Activated CD8-positive, alpha-beta memory T cell treated with anti-CD3 and anti-CD28 coated beads for 4 hours (primary cell): ENCODE results near the gene SPINK13.
"Not testable (repeated sequence)": the region's sequence is repeated elsewhere in the genome, so short reads cannot be mapped to it uniquely, and the experiment has no call there.

ENCODE experiments used
- DNase-seq, 2 donors: peaks; one replicate each; pipeline ENCODE4 v3.0.0-alpha.2; 2020; ENCODE audit warnings: low read depth in 2 of 2

Gene SPINK13, protein sequence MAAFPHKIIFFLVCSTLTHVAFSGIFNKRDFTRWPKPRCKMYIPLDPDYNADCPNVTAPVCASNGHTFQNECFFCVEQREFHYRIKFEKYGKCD

DNA sequence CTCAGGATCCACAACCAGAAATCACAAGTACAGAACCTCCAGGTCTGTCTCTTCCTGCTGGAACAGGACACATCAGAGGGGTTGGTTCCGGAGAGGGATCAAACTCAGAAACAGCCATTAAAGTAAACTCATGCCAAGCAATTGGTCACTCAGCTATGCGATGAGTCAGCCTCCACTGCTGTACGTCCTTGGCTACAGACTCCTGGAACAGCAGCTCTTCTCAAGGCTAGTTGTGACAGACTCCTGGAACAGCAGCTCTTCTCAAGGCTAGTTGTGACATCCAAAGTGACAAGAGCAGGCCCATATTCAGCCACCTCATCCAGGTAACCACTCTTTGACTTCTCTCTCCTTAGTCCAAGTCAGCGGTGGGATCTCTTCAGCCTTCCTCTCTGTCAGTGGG is at the start of gene SPINK13:
Gene SPINK13, plus strand, starts transcription at position 229 of the 400 bp plus-strand sequence. CDS start 1,279 bp downstream, outside the sequence.
- DNase-seq = no peak

DNA sequence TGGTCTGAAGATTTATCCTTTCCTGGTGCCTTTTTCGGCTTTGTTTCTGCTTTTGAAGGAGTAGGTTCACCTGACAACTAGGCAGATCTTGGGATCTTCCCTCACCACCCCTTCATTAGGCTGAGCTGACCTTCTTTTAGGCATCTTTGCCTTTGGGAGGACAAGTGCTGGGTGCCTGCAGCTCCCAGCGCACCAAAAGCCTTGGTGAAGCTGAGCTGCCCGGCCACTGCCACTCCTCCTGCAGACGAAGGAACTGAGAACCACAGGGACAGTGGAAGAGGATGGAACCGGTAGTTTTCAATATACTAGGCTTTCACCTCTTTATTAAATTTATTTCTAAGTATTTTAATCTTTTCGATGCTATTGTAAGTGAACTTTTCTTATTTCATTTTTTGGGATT is 47.1 kb upstream of the SPINK13 start:
- no peak for DNase-seq

DNA sequence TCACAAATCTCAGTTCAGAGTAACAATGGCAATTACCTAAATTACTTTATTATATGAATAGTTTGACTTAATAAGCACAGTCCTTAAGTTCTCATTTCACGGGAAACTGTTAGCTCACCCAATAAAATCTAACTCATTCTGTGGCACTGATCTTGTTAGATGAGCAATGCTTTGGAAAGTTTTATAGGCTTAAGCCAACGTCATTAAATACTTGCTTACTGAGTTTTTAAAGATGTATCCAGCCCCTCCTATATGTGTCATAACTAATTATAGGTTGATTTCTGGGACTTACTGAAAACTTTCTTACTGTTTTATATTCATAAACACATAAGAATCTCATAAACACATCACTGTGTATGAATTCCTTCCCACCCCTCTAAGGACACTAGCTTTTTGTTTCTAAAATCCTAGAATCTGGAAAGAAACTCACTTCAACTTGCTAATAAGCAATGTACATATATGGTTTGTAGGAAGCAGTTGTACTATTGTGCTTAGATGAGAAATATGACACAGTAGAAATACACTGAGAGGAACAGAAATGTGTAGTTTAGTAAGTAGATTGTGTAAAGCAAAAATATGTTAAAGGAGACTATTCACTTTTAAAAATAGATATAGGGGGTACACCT is 44.4 kb upstream of the SPINK13 start:
- DNase-seq = no peak

DNA sequence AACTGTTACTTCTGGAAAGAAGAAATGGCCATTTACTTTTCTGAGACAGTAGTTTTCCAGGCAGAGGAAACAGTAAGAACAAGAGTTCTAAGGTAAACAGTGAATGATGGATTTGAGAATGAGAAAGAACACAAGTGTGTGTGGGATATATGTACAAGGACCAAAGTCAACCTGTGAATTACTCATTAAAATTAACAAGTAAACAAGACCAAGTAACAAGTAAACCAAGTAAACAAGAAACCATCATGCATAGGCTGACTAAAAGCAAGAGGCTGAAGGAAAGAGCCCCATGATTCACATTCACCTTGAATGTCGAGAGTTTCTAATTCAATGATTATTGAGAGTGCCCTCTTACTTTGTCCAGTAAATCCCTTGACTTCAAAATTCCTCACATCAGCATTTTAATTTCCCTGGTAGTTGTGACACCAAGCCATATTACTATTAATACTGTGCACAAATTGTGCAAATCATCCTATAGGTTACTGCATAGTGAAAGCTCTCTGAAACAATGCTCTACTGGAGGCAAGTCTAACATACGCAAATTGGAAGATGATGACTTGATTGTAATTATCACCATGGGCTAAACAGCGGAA is 40.1 kb upstream of the SPINK13 start:
- DNase-seq = no peak

DNA sequence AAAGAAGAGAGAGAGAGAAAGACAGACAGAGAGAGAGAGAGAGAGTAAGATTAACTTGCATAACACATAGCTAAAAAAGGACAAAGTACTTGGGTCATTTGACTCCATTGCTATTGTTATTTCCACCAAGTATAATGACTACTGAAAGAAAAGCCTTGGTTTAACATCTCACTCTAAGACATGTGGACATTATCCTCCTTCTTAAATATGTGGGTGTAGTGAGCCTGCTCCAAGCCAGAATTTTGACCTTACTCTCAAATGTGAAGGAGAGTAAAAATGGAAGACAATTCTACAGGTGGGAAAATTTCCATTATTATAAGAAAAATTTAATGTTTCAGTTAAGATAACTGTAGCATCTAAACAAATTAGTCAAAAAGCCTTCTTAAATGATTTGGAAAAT is 38.8 kb upstream of the SPINK13 start:
- DNase-seq = no peak

DNA sequence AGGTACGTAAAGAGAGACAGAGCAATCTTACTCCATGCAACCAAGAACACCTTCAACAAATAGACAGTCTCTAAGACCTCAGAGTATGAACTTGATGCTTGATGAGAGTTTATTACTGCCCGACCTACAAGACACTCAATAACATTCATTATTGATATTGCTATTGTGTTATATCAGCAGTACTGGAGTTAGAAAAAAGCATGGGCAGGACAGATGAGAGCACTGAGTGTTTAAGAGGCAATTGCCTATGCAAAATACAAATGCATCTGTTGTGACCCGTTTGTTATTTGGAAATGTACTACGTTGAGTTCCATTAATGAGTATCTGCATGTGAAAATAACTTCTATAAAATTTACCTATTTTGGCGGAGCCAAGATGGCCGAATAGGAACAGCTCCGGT is 38.4 kb upstream of the SPINK13 start:
- DNase-seq = no peak

DNA sequence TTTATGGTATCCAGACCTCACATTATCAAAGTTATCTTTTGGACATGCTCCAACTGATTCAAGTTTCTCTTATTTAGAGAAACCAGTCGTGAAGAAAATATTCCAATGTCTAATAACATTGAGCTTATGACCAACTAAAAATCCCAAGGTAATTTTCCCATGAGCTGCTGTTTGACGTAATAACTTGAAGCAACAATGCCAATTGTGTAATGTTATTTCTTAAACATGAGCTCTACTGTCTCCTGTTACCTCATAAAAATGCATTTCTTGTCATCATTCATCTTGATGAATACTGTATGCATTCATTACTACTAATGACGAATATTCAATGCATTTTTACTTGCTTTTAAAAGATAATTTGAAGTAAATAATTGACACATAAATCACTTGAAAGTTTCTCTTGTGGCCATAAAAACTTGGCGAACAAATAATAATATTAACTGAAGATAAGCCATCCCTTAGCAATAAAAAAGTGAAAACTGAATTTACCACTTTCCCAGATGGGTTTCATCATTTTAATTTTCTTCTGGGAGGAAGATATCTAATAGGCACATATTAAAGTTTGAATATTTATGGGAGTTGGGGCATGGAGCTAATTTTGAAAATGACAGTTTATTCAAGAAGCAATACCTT is 30.7 kb upstream of the SPINK13 start:
- DNase-seq = no peak

DNA sequence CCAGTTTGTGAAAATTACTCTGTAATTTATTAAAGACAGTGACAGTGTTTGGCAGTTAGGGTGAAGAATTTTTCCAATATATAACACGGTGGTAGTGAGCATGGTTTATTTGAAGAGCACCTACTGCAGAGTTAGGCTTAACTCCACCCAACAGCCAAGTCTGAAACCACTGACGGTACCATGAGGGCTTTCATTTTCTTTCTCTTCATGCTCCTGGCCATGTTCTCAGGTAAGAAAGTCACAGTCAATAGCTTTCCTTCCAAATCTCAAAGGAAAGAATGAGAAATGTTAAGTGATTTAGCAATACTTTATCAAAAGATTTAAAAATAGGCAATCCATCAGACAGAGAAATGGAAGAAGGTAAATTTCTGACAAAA is 30.2 kb upstream of the SPINK13 start, which contains the start of gene MARCOL:
Gene MARCOL, plus strand, starts transcription at position 108 of the 377 bp plus-strand sequence. Its CDS starts 73 bp downstream, at position 181.
- DNase-seq = no peak

DNA sequence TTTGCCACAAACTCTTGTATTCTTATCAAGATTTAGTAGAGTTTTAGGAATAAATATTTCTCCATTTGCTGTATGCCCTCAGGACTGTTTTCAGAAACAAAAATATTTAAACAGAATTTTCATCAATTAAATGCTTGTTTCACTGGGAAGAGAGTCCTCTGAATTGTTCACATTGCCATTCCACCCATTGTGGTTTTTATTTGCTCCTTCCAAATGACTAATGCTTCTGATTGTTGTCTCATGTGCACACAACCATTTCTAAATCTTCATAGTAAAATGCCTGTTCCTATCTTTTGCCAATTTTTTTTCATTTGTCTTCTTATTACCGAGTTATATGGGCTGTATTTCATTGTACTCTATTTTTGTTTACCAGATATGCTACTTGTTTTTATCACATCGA is 19.7 kb upstream of the SPINK13 start:
- DNase-seq = no peak

DNA sequence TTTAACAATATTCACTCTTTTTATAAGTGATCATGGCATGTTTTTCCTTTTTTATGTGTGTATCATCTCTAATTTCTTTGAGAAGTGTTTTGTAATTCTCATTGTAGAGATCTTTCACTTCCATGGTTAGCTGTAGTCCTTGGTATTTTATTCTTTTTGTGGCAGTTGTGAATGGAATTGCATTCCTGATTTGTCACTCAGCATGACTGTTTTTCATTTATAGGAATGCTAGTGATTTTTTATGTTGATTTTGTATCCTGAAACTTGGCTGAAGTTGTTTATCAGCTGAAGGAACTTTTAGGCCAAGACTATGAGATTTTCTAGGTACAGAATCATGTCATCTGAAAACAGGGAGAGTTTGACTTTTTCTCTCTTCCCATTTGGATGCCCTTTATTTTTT is 13.1 kb upstream of the SPINK13 start:
- no peak for DNase-seq

DNA sequence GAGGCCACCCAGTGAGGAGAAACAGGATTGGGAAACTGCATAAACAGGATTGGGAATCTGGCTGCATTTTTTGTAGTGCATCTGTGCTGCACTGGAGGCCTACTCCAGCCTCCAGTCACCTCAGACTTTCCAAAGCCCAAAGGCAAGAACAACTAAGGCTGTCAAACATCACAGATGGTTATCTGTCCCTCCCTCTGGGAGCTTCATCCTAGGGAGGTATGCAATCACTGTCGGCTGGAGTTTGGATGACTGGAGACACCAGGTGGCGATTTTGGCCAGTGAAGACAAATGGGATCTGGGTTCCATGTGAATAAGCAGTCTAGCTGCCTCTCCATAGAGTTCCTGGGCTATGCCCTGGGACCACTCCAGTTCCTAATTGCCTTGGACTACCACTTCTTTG is 9.3 kb upstream of the SPINK13 start:
- no peak for DNase-seq

DNA sequence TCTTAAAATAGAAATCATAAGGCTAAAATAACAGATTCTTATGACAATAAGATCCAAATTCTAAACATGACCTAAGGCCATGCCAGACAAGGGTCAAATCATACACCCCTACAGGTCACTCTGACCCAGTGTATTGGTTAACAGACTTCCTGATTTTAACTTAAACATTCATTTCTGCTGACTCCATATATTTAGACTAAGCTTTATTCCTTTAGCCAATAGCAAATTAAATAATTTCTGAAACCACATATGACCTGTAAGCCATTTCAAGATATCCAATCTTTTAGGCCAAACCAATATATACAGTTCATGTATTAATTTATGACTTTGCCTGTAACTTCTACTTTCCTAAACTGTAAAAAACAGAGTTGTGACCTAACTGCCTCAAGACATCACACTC is 7.4 kb upstream of the SPINK13 start:
- DNase-seq = no peak

DNA sequence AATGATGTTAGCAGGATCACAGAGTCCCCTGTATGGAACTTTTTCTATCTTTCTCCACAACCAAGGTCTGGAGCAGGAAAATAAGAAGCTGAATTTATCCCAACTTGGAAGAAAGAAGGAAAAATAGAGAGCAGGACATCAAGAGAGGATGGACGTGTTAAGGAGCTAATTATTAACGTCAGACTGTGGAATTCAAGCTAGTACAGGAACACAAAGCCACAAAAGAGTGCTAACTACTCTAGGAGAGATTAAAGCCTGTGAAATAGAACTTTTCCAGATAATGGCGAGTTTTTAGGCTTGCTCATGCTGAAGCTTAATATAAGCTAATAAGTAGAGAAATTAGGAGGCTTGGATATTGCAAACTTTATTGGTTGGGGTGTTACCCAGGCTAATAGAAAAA is 632 bp upstream of the SPINK13 start:
- no peak for DNase-seq

DNA sequence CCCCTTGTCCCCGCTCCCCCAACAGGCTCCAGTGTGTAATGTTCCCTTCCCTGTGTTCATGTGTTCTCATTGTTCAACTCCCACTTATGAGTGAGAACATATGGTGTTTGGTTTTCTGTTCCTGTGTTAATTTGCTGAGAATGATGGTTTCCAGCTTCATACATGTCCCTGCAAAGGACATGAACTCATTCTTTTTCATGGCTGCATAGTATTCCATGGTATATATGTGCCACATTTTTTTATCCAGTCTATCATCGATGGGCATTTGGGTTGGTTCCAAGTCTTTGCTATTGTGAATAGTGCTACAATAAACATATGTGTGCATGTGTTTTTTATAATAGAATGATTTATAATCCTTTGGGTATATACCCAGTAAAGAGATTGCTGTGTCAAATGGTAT is 6.5 kb downstream of the SPINK13 start:
- not testable (repeated sequence) for DNase-seq

DNA sequence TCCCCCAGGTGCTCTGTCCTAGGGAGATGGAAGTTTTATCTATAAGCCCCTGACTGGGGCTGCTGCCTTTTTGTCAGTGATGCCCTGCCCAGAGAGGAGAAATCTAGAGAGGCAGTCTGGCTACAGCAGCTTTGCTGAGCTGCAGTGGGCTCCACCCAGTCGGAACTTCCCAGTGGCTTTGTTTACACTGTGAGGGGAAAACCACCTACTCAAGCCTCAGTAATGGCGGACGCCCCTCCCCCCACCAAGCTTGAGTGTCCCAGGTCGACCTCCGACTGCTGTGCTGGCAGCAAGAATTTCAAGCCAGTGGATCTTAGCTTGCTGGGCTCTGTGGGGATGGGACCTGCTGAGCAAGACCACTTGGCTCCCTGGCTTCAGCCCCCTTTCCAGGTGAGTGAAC is 12.3 kb downstream of the SPINK13 start:
- DNase-seq = not testable (repeated sequence)

DNA sequence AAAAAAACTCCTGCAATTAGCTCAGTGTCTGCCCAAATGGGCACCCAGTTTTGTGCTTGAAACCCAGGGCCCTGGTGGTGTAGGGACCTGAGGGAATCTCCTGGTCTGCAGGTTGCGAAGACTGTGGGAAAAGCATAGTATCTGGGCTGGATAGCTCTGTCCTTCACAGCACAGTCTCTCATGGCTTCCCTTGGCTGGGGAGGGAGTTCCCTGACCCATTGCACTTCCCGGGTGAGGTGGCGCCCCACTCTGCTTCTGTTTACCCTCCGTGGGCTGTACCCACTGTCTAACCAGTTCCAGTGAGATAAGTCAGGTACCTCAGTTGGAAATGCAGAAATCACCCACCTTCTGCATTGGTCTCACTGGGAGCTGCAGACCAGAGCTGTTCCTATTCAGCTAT is 12.7 kb downstream of the SPINK13 start:
- not testable (repeated sequence) for DNase-seq

DNA sequence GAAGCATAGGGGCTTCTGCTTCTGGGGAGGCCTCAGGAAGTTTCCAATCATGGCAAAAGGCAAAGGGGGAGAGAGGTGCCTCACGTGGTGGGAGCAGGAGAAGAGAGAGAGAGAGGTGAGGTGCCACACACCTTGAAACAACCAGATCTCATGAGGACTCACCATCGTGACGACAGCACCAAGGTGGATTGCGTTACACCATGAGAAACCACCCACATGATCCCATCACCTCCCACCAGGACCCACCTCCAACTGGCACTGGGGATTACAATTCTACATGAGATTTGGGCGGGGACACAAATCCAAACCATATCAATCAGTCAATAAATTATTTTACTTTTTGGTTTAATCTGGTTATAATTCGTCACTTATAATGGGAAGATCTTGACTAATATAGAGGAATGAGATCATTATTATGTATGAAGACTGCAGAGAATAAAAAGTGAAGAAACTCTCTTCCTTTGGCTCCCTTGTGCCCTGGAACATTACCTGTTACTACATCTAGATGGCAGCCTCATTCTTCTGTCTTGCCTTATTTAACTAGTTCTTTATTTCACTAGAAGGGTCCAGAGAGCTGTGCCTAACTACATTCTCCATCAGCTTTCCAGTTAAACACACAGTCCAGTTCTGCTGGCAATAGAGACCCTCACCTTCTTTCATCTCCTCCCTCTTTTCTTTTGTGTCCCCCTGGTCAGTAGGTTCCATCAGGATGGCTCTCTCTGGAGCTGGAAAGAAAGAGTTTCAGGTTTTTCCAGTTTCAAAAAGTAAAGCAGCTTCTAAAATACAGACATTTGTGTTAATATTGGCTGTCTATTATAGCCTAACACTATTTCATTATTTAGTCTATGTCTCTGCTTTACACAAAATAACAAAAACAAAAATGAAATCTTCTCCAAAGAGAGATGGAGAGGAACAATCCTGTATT is 21.9 kb downstream of the SPINK13 start:
- DNase-seq = no peak

DNA sequence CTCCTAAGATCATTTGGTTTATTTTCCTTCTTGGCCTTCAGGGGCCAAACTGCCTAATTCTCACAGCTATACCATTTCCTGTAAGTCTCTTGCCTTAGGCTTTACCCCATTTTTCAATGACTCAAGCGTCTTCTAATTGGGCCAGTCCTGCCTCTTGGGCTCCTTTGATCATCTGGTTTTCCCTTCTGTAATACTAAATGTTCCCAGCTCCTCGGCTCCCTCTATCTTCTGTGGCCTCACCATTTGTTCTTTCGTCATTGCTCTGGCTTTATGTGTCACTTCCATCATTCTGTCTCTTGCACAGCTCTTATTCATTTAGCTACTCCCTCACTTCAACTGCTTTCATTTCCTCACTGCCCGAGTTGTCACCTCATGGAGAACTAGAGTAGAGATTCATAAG is 29.1 kb downstream of the SPINK13 start:
- DNase-seq = no peak

DNA sequence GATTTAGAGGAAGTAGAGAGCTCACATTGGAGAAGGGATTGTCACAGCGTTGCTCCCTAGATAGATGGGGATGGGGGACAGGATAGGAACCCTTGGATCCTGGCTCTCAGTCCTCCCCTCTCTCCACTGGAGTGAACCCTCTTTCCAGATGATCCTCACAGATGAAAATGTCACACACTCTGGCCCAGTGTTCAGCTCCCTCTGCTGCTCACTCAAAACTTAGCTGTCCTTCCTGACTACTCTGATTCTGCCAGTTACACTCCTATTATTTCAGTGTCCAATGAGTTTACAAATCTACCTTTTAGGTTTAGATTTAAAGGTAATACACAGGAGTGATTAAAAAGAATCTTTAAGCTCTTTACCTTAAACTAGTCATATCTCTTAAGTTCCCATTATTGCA is 37.9 kb downstream of the SPINK13 start:
- no peak for DNase-seq

DNA sequence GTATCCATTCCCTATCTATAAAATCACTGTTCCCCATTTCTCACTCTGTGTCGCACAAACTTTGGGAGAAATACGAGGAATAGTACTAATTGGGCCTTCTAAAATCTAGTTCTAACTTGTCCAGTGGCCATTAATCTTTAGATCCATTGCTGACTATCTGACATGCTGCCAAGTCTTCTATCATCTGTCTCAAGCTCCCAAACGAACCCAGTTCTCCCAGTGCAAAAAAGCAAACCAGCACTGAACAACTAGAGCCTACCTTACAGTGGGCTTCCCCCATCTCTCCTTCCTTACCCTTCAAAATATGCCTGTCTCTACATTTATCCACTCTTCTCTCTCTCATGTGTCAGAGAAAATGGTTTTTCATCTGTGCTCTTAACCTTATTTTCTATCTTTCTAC is 40.4 kb downstream of the SPINK13 start:
- DNase-seq = no peak

DNA sequence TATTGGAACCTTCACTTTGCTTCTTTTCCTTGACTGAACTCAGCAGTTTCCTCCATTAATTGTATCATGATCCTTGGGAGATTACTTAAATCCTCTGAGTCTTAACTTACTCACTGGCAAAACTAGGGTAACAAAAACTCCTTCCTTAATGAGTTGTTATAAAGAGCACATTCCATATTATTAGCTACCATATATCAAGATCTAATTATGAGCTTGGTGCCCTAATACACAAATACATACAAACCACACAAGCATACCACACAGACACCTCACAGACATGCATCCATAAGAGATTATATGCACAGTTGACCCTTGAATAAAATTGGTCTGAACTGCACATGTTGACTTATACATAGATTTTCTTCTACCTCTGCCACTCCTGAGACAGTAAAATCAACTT is 41.2 kb downstream of the SPINK13 start:
- DNase-seq = no peak

DNA sequence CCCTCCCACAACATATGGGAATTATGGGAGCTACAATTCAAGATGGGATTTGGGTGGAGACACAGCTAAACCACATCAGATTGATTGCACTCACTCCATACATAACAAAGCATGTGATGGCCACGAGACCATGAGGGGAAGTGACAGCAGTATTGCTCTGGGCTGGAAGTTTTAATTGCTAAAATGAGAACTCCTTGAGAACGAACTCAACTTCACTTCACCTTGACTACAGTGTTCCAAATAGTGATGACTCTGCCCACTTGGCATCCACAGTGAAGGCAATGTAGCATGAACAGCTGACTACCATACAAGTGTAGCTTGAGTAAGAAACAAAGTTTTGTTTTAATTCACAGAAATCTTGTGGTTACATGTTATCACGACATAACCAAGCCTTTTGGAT is 42.9 kb downstream of the SPINK13 start:
- no peak for DNase-seq
